NB4 (cell line): Measurements from ENCODE around the gene RBKS.

Source experiments
- MYC ChIP-seq: IDR thresholded peaks from 2 replicates; pipeline ENCODE4 v1.6.1; 2011; ENCODE audit warnings: low read depth, low read length
- POLR2A ChIP-seq: IDR thresholded peaks from 2 replicates; pipeline ENCODE4 v1.6.1; 2011; ENCODE audit warnings: mild to moderate bottlenecking; ENCODE audit not compliant: insufficient read length; ENCODE audit errors: extremely low read depth
- TF ChIP-seq, protein P1 (sequence below): IDR thresholded peaks from one replicate; pipeline ENCODE4 v1.5.1; 2012; ENCODE audit warnings: low read depth, low read length
- TF ChIP-seq, protein P2 (sequence below): IDR thresholded peaks from 2 replicates; pipeline ENCODE4 v1.6.1; 2011; ENCODE audit warnings: low read depth, low read length

DNA sequence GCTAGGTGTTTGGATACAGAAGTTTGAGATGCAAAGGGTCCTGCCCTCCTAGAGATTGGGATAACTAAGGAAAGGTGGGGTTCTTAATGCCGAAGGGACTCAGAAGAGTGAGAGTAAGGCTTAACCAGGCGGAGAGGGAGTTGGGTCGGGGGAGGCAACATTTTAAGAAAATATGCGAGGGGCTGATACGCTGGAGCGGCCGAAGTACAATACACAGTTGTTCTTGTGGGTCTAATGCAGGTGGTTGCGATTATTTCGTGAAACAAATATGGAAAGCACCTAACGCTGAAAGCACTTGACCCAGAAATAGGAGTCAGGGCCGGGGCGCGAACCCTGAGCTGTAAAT lies 119.0 kb downstream of the RBKS start:
- TF ChIP-seq, protein P1, sequence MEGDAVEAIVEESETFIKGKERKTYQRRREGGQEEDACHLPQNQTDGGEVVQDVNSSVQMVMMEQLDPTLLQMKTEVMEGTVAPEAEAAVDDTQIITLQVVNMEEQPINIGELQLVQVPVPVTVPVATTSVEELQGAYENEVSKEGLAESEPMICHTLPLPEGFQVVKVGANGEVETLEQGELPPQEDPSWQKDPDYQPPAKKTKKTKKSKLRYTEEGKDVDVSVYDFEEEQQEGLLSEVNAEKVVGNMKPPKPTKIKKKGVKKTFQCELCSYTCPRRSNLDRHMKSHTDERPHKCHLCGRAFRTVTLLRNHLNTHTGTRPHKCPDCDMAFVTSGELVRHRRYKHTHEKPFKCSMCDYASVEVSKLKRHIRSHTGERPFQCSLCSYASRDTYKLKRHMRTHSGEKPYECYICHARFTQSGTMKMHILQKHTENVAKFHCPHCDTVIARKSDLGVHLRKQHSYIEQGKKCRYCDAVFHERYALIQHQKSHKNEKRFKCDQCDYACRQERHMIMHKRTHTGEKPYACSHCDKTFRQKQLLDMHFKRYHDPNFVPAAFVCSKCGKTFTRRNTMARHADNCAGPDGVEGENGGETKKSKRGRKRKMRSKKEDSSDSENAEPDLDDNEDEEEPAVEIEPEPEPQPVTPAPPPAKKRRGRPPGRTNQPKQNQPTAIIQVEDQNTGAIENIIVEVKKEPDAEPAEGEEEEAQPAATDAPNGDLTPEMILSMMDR, result no peak
- TF ChIP-seq MYC, result no peak
- TF ChIP-seq POLR2A, result no peak
- TF ChIP-seq, protein P2, sequence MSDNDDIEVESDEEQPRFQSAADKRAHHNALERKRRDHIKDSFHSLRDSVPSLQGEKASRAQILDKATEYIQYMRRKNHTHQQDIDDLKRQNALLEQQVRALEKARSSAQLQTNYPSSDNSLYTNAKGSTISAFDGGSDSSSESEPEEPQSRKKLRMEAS, result no peak
